HUES48 (cell line): Measurements from ENCODE around the gene POLR1B.
"Not testable (repeated sequence)": the region's sequence is repeated elsewhere in the genome, so short reads cannot be mapped to it uniquely, and the experiment has no call there.

ENCODE experiments used
- H3K27ac ChIP-seq: one replicate; pipeline ENCODE4 v1.7.0; 2013; ENCODE audit warnings: low read depth, low read length, inconsistent platforms
- H3K27me3 ChIP-seq: 2 replicates; pipeline ENCODE4 v1.6.1; 2013; ENCODE audit warnings: mild to moderate bottlenecking, low read length; ENCODE audit not compliant: control insufficient read depth, insufficient read depth
- H3K36me3 ChIP-seq: 2 replicates; pipeline ENCODE4 v1.6.1; 2013; ENCODE audit warnings: low read length; ENCODE audit not compliant: control insufficient read depth, insufficient read depth
- H3K4me1 ChIP-seq: 2 replicates; pipeline ENCODE4 v1.6.1; 2013; ENCODE audit warnings: mild to moderate bottlenecking, low read length; ENCODE audit not compliant: control insufficient read depth, insufficient read depth
- H3K4me3 ChIP-seq: 2 replicates; pipeline ENCODE4 v1.5.1; 2013; ENCODE audit warnings: mild to moderate bottlenecking, low read depth, low read length
- H3K9ac ChIP-seq: 2 replicates; pipeline ENCODE4 v1.6.1; 2013; ENCODE audit warnings: mild to moderate bottlenecking, low read depth, low read length, moderate library complexity
- H3K9me3 ChIP-seq: 2 replicates; pipeline ENCODE4 v1.6.1; 2013; ENCODE audit warnings: low read length; ENCODE audit not compliant: control insufficient read depth, insufficient read depth

Gene POLR1B

DNA sequence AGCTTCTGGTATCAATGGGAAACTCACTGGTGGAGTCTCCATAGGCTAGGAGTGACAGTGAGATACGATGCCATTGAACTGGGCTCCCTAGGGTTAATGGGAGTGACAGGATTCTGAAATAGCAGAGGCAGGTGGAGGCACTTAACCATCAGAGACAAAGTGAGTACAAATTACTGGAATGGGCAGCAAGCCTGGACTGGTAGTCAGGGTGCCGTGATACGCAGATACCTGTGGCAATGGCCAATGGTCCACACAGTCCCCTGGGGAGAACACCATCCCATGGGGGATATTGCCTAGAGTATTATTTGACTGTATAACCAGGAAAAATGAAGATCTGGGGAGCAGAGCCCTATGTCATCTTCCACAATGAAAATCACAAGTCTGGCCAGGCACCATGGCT lies 59.5 kb downstream of the POLR1B start:
- Histone ChIP-seq H3K4me3 (no peak overlapping the region), H3K9ac (no peak overlapping the region), H3K36me3 (no peaks in the 10 kb centered on the region), H3K27ac (no peak overlapping the region), H3K27me3 (no peaks in the 10 kb centered on the region), H3K9me3 (no peaks in the 10 kb centered on the region), H3K4me1 (no peaks in the 10 kb centered on the region)

GRCh38 chr2:112602917-112603316 lies 60.7 kb downstream of the POLR1B start:
- Histone ChIP-seq H3K9me3 (no peaks in the 10 kb centered on the region), H3K4me1 (no peaks in the 10 kb centered on the region), H3K36me3 (no peaks in the 10 kb centered on the region), H3K27me3 (no peaks in the 10 kb centered on the region), H3K27ac (no peak overlapping the region), H3K9ac (no peak overlapping the region), H3K4me3 (no peak overlapping the region)

DNA sequence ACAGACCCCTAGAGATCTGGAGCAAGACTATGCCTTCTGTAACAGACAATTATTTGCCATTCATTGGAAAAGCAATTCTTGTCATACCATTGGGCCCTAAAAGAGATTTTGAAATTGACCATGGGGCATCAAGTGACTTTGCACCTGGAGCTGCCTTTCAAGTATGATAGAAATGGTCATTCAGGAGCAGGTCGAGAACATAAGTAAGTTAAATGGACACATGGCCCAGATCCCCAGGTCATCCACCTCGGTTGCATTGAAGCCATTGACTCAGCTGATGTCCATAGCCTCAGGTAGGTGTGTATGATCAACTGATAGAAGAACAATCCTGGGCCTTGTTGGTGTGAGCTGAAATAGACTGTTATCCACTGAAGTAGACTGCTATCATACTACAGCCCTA lies 61.5 kb downstream of the POLR1B start:
- Histone ChIP-seq H3K27me3 (no peaks in the 10 kb centered on the region), H3K4me1 (no peaks in the 10 kb centered on the region), H3K36me3 (no peaks in the 10 kb centered on the region), H3K4me3 (no peak overlapping the region), H3K9ac (no peak overlapping the region), H3K9me3 (no peaks in the 10 kb centered on the region), H3K27ac (no peak overlapping the region)

GRCh38 chr2:112604952-112605351 lies 62.7 kb downstream of the POLR1B start:
- Histone ChIP-seq H3K4me1 (no peaks in the 10 kb centered on the region), H3K9ac (no peak overlapping the region), H3K36me3 (no peaks in the 10 kb centered on the region), H3K27ac (no peak overlapping the region), H3K27me3 (no peaks in the 10 kb centered on the region), H3K4me3 (no peak overlapping the region), H3K9me3 (no peaks in the 10 kb centered on the region)

DNA sequence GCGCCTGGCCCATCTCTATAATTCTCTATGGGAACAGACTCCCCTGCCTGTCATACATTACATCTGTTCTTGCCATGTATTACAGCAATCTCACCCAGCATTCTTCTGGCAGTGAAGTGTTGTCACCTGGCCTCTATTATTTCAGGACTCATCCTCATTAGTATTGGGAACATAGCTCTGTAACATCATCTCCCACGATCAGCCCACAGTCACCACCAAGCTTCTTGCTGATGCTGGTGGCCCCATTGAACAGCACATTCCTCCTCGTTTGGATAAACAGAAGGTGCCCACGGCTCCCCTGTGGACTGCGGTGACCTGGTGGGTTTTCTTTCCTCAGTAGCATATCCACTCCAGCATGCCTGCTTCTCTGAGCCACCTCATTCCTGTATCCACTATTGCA lies 63.7 kb downstream of the POLR1B start:
- Histone ChIP-seq H3K27me3 (no peaks in the 10 kb centered on the region), H3K4me1 (no peaks in the 10 kb centered on the region), H3K4me3 (no peak overlapping the region), H3K9me3 (no peaks in the 10 kb centered on the region), H3K36me3 (no peaks in the 10 kb centered on the region), H3K27ac (no peak overlapping the region), H3K9ac (no peak overlapping the region)

GRCh38 chr2:112606547-112606946 lies 64.3 kb downstream of the POLR1B start:
- Histone ChIP-seq H3K4me3 (no peak overlapping the region), H3K27me3 (no peaks in the 10 kb centered on the region), H3K9me3 (no peaks in the 10 kb centered on the region), H3K9ac (no peak overlapping the region), H3K4me1 (no peaks in the 10 kb centered on the region), H3K27ac (no peak overlapping the region), H3K36me3 (no peaks in the 10 kb centered on the region)

- no peaks in the 10 kb centered on the region for H3K9me3 ChIP-seq
Measured at GRCh38 chr2:112607680-112608438, 65.6 kb downstream of the POLR1B start.

DNA sequence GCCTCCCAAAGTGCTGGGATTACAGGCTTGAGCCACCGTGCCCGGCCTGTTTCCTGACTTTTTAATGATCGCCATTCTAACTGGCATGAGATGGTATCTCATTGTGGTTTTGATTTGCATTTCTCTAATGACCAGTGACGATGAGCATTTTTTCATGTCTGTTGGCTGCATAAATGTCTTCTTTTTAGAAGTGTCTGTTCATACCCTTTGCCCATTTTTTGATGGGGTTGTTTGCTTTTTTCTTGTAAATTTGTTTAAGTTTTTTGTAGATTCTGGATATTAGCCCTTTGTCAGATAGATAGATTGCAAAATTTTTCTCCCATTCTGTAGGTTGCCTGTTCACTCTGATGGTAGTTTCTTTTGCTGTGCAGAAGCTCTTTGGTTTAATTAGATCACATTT lies 67.1 kb downstream of the POLR1B start:
- not testable (repeated sequence) for H3K27me3 ChIP-seq, H3K36me3 ChIP-seq, H3K4me3 ChIP-seq, H3K4me1 ChIP-seq, H3K9me3 ChIP-seq, H3K27ac ChIP-seq, H3K9ac ChIP-seq

More at GRCh38 chr2:112607680-112608438, 65.6 kb downstream of the POLR1B start:
- no peak overlapping the region for H3K4me3 ChIP-seq
- H3K27me3 ChIP-seq, result no peaks in the 10 kb centered on the region
- no peak overlapping the region for H3K9ac ChIP-seq
- H3K36me3 ChIP-seq, result no peaks in the 10 kb centered on the region
- no peak overlapping the region for H3K27ac ChIP-seq
- H3K4me1 ChIP-seq, result no peaks in the 10 kb centered on the region

DNA sequence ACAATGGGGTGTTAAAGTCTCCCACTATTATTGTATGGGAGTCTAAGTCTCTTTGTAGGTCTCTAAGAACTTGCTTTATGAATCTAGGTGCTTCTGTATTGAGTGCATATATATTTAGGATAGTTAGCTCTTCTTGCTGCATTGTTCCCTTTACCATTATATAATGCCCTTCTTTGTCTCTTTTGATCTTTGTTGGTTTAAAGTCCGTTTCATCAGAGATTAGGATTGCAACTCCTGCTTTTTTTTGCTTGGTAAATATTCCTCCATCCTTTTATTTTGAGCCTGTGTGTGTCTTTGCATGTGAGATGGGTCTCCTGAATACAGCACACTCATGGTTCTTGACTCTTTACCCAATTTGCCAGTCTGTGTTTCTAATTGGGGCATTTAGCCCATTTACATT lies 70.0 kb downstream of the POLR1B start:
- H3K4me3 ChIP-seq, H3K27ac ChIP-seq, H3K9me3 ChIP-seq, H3K36me3 ChIP-seq, H3K9ac ChIP-seq, H3K27me3 ChIP-seq: not testable (repeated sequence)
- peaks cover 13% of the 10 kb centered on the region for H3K4me1 ChIP-seq

DNA sequence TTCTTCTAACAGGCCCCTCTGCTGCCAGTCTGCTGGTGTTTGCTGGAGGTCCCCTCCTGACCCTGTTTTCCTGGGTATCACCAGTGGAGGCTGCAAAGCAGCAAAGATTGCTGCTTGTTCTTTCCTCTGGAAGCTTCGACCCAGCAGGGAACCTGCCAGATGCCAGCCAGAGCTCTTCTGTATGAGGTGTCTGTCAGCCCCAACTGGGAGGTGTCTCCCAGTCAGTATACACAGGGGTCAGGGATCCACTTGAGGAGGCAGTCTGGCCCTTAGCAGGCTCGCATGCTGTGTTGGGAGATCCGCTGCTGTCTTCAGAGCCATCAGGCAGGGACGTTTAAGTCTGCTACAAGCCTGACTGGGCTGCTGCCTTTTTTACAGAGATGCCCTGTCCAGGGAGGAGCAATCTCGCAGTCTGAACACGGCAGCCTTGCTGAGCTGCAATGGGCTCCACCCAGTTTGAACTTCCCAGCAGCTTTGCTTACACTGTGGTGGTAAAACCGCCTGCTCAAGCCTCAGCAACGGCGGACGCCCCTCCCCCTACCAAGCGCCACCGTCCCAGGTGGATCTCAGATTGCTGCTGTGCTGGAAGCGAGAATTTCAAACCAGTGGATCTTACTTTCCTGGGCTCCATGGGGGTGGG lies 72.1 kb downstream of the POLR1B start:
- Histone ChIP-seq H3K4me1 (peaks cover 13% of the 10 kb centered on the region), H3K27ac (no peak overlapping the region), H3K9ac (no peak overlapping the region), H3K36me3 (no peaks in the 10 kb centered on the region), H3K4me3 (no peak overlapping the region; the same call in 1 of the 2 replicates), H3K27me3 (no peaks in the 10 kb centered on the region), H3K9me3 (no peaks in the 10 kb centered on the region)

GRCh38 chr2:112615051-112615450 lies 72.8 kb downstream of the POLR1B start:
- Histone ChIP-seq H3K36me3 (no peaks in the 10 kb centered on the region), H3K9ac (no peak overlapping the region), H3K27ac (no peak overlapping the region), H3K27me3 (no peaks in the 10 kb centered on the region), H3K4me3 (no peak overlapping the region), H3K9me3 (no peaks in the 10 kb centered on the region), H3K4me1 (peaks cover 13% of the 10 kb centered on the region)
